Activated CD4-positive, alpha-beta T cell treated with anti-CD3 and anti-CD28 coated beads, Interleukin-2, amount 50 U/mL, for 48 hours (primary cell): ENCODE data around the gene THSD4.

Experiments used
- DNase-seq, 2 experiments: peaks; one replicate each; pipeline ENCODE4 v3.0.0-alpha.2; 2020

The THSD4 gene

DNA sequence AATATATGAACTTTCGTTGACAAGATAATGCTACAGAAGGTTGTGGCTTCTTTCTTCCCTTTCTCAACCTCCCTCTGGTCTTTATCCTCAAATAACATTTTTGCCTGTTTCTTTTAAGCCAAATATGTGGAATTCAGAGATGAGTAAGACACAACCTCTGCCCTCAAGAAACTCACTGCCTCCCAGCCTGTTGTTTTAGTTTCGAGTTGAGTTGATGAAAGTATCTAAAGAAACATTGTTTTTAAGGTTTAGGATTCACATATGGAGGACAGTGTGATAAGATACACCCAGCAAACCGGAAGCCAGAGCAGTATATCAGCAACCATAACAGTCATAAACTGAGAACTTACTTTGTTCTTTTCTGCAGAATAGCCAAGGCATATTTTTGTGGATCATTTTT lies 218.6 kb downstream of the THSD4 start:
- no peak for DNase-seq

DNA sequence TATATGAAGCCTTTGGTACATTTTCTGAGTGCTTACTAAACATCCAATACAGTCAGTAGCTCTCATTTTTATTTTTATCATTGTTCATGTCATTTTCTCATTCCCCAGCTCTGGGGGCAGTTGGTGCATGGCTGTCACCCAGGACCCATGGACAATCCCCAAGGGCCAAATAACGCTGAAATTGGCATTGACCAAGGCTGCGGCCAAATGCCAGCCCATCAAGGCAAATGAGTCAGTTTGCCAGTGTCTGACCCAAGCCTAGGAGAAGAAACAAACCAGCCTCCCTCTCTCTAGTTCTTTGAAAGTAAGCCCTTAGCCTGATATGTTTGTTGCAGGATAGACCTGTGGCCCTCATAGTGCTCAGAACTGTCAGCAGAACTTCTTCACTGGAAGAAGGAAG lies 219.2 kb downstream of the THSD4 start:
- DNase-seq, result no peak

GRCh38 chr15:71334873-71335272 lies 219.6 kb downstream of the THSD4 start:
- DNase-seq, result no peak

DNA sequence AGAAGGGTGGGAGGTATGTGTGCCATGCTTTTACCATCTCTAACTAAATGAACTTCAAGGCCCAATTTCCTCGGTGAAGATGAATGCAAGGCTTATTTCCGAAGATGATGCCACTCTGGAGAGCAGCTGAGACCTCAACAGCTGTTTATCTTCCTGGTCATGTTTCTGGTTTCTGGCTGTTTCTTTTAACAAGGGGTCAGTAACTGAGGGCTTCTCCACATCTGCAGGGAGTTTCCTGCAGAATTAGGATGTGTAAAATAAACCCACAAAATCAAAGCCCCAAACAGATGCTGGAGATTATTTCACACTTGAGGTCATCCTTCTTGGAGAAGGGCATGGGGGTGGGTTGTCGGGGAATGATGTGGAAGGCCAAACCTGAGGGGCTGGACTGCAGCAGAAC lies 220.3 kb downstream of the THSD4 start:
- DNase-seq, result no peak

DNA sequence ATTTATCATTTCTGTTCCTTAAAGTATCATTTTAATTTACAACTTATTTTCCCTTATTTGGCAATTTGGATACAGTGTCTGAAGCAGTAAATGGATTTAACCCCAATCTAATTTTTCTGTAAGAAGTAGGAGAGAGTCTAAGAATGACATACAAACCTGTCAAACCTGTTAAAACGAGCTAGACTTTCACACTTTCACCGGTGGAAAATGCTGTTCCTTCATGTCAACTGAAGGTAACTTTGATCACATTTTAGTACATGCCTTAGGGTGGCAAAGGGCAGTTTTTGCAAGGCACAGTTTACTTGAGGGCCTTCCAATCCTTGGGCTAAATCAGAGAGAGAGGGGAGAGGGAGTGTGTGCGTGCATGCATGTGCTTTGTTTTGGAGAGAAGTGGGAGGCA lies 221.4 kb downstream of the THSD4 start:
- DNase-seq, result no peak

- no peak for DNase-seq
Measured at GRCh38 chr15:71337197-71337845, 222.1 kb downstream of the THSD4 start.

GRCh38 chr15:71338265-71338664 lies 223.0 kb downstream of the THSD4 start:
- no peak for DNase-seq

DNA sequence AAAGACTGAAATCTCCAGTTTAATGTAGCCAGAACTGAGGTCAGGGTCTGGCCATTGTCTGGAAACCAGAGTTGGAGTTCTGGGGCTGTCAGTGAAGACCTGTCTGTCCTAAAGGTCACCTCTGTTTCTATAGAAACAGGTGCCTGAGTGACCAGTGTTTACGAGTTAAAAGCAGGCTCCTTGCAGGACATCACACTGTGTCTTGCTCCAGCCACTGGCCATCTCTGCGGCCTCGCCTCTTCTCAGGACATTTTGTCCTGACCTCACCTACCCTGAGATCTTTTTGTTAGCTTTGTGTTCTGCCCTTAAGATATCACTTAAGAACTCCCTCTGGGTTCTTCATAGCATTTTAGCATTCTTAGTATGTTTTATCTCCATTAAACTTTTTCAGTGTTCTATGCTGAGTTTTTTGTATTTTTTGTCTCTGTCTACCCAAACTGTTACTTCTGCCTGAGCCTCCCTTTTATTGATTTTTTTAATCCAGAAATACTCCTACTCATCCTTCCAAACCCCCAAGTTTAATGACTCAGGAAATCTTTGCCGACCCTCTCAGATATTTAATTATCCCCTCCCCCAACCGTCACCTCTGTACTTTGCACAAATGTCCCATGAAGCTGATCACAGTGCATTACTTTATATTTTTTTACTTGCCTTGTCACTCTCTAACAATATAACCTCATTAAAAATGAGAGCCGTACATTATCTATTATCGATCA lies 223.7 kb downstream of the THSD4 start:
- no peak for DNase-seq

- no peak for DNase-seq
Measured at GRCh38 chr15:71341811-71342550, 226.7 kb downstream of the THSD4 start.

GRCh38 chr15:71342658-71343057 lies 227.4 kb downstream of the THSD4 start:
- DNase-seq, result no peak

- no peak for DNase-seq
Measured at GRCh38 chr15:71344316-71344715, 229.0 kb downstream of the THSD4 start.

- no peak for DNase-seq
Measured at GRCh38 chr15:71345186-71345585, 229.9 kb downstream of the THSD4 start.

GRCh38 chr15:71346464-71346863 lies 231.2 kb downstream of the THSD4 start:
- DNase-seq, result no peak

DNA sequence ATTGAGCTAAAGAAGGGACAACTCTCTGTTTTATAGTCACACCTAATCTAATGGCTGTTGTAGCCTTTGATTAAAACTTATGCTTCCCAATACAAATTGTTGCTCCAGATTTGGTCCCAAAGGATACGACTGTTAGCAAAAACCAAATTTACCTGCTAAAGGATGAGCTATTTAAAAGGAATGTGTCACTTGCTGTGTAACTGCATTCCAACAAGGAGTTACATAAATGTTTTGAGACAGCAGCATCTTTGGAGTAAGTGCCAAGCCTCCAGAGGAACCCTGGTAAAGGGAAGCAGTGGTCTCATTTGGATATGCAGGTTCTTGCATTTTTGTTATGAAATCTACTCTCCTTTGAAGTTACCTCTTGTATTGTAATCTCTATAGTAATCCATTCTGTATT lies 233.3 kb downstream of the THSD4 start:
- no peak for DNase-seq

GRCh38 chr15:71349336-71349735 lies 234.1 kb downstream of the THSD4 start:
- DNase-seq, result no peak

DNA sequence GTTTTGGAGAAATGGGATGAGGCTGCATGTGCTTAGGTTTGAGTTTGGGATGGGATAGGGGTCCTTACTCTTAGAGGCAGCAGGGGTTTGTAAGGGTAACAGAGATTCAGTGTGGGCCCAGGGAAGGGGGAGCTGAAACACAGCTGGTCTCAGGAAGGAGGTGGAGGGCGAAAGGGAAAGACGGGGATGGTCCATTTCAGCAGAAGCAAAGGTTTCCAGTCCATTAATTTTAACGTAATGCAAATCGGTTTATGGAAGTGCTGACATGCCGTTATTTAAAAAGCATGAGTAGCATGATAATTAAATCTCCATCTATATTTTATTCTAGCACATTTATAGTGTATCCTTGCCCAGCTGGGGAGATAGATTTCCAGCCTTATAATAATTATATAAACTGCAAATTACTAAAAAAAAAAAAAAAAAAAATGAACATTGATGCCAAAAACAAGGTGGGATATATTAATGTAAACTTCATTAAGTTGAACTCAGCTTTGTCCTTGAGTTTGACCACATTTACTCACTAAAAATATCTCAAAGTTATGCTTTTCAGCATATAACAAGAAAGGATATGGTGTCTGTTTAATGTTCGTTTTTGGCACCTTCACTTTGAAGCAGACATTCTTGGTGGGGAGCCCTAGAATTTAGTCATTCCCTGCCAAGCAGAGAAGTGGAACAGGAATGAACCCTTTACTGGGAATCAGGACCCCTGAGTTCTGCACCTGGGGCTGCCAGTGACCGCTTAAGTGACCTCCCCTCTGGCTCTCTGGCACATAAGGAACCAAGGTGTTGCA lies 234.7 kb downstream of the THSD4 start:
- DNase-seq, result no peak

DNA sequence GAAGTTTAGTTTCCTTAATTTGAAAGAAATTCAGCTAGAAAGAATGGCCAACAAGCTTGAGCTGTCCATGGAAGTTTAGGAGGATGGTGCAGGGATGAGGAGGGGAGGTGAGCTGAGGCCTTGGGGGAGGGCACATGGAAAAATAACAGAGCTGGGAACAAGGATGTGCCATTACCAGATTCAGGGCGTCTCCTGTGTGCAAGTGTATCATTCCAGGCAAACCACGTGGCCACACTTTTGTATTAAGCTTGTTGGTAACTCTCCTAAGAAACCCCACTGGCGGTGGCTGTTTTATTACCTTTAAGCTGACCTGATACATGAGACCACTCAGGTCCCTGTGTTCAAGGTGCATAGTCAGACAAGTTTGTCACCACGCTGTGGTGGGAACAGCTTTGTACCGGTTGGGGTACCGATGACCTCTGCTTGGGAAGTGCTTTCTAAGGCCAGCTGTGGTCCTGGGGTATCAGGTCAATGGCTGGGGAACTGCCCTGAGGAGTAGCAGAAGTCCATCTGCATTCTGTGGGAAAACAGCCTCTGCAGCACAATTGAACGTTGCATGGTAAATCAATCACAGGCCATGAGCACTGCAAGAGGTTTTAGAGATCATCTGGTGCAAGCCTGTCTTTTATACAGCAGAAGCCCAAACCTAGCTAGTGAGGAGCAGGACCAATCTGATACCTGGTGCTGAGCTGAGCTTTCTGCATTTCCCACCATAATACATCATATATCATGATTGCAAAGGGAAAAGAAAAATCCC lies 235.5 kb downstream of the THSD4 start:
- DNase-seq, result no peak

- no peak for DNase-seq
Measured at GRCh38 chr15:71352125-71352524, 236.9 kb downstream of the THSD4 start.

GRCh38 chr15:71352765-71353164 lies 237.5 kb downstream of the THSD4 start:
- no peak for DNase-seq

DNA sequence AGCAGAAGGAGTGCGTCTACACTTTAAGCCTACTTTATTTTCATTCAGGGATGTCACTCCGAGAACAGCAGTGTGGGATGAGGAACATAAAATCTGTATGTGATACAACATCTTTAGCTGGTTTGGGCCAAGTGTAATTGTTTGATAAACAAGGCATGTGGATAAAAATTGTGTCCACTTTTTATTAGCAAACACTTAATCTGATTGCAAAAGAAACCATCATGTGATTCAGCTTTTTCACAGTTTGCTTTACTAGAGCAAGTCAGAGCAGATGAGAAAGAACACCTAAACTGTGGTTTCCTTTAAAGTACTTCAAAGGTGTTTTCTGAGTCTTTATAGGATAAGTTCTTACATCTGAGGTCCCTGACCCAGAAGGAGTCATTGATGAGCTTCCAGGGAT lies 237.9 kb downstream of the THSD4 start:
- DNase-seq, result no peak

DNA sequence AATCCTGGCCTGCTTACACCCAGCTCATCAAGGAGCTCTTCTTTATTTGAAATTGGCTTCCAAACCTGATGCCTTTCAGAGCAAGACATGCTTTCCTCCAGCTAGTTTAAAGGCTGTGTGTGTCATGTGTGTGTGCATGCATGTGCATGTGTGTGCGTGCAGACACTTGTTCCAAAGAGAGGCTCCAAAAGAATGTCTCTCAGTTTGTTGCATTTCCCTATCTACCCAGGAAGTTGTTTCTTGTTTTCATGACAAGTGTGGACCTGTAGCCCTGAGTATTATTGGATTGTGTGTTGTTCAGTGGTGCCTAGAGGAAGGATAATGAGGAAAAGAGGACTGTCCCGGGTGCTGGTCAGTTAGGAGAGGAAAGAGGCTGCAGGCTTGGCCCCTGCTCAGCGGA lies 240.0 kb downstream of the THSD4 start:
- DNase-seq, result no peak

DNA sequence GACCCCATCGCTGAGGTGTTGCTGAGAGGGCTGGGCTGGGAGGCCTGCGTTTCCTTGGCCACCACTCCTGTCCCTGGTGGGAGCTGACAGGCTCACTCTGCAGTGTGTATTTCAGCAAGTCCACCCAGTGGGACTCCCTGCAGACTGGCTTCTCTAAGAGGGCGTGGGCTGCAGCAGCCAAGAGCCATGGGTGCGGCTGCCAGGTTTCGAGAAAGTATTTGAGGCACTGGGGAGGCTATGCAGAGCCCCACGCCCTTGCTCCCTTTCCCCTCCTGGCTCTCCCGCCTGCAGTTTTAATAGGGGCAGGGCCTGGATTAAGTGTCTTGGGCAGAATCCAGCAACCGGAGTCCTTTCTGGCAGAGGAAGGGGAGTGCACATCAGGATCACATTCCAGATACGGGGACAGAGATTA lies 242.1 kb downstream of the THSD4 start:
- DNase-seq, result no peak

DNA sequence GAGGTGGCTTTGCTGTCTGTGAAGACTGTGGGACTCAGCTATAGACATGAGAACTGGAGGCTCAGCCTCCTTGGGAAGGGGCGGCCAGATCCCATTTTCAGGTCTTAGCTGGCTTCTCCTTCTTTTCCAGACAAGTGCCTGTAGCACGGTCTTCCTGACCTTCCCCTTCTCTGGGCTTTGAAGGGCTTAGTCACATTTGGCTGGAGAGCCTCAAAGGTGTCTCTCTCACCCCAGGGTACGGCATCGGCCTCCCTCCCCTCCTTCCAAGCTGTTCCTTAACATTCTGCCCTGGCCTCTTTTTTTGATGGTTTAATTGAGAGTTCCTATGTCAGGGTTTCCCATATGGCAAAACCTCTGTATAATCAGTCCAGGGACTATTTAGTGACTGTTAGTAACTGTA lies 242.7 kb downstream of the THSD4 start:
- no peak for DNase-seq
